T-helper 22 cell (primary cell): ENCODE results near the gene EP400.

ENCODE experiments used
- DNase-seq: peaks from one replicate; pipeline ENCODE4 v3.0.0-alpha.2; 2020; ENCODE audit warnings: low read depth

The EP400 gene

DNA sequence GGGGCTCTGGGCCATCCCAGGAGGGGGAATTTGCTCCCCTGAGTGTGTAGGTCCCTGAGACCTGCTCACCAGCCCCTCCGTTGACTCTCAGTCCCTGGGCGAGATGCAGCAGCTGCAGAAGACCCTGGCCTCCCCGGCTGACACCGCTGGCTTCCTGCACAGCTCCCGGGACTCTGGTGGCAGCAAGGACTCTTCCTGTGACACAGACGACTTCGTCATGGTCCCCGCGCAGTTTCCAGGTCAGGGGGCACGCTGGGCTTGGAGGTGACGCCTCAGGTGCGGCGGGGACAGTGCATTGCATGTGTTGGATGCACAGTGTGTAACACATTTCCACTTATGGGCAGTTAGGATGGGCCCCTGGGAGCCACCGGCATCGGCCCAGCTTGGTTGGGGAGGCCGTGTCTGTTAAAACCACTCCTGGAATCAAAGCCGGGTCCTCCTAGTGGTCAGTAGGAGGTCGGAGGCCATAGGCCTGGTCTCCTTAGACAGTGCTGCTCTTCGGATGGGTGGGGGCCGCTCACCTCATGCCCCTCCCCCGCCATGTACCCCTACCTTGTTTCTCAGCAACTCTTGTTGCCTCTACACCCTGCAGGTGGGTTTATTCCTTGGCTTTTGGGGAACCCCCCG, 37.8 kb upstream of the EP400 start:
- no peak for DNase-seq

DNA sequence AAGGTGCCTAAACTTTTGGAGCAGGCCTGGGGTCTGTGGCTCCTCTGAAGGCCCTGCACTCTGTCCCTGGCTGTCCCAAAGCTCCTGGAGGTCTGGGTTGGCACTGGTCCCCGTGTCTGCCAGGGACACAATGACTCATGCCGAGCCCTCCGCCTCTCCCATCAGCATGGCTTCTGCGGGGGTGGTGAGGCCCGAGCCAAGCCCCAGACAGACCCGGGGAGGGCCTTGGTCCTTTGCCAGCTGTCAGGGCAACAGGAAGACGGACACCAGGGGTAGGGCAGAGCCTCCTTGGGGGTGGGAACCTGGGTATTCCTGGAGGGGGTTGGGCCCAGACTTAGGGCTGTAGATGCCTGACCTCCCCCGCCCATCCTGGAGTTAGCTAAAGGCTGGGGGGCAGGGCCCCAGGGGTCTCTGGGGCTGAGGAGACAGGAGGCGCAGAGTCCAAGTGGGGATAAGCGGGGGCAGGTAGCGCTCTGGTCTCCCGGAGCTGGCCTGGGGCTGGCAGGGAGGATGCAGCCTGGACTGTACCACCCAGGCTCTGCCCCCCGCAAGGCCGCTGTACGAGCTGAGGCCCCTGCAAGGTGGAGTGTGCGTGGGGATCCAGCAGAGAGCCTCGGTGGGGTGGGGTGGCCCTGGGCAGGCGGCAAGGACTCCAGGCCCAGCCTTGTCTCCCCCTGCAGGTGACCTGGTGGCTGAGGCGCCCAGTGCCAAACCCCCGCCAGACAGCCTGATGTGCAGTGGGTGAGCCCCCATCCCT, 37.0 kb upstream of the EP400 start:
- DNase-seq: no peak

DNA sequence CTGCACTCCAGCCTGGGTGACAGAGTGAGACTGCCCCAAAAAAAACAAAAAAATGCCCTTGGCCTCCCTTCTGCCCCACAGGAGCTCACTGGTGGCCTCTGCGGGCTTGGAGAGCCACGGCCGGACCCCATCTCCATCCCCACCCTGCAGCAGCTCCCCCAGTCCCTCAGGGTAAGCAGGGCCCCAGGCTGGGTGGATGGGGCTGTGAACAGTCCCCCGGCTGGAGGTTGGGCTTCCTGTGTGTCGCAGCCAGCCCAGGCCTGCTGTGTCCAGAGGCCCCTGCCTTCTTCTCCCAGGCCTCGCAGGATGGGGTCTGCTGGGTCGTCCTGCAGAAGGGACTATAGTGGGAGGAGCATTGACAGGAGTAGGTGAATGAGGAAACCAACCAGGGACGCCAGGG, 36.1 kb upstream of the EP400 start:
- no peak for DNase-seq

DNA sequence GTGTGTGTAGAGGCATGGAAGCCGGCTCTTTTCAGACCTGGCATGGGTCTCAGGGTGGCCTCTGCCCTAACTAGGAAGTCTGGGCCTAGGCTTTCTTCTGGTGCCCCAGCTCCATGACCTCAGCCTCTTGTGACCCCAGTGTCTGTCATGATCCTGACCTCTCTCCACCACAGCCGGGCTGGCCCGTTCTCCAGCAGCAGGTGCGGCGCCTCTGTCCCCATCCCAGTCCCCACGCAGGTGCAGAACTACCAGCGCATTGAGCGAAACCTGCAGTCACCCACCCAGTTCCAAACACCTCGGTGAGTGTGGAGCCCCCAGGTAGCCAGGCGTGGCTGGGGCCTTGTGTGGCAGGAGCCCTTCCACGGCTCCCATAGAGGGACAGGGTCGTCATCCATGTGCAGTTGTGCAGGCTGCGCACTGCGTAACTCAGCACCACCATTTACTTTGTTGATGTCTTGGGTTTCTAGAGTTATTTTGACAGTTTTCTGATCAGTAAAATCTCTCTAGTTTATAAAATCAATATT, 35.5 kb upstream of the EP400 start:
- DNase-seq: no peak

DNA sequence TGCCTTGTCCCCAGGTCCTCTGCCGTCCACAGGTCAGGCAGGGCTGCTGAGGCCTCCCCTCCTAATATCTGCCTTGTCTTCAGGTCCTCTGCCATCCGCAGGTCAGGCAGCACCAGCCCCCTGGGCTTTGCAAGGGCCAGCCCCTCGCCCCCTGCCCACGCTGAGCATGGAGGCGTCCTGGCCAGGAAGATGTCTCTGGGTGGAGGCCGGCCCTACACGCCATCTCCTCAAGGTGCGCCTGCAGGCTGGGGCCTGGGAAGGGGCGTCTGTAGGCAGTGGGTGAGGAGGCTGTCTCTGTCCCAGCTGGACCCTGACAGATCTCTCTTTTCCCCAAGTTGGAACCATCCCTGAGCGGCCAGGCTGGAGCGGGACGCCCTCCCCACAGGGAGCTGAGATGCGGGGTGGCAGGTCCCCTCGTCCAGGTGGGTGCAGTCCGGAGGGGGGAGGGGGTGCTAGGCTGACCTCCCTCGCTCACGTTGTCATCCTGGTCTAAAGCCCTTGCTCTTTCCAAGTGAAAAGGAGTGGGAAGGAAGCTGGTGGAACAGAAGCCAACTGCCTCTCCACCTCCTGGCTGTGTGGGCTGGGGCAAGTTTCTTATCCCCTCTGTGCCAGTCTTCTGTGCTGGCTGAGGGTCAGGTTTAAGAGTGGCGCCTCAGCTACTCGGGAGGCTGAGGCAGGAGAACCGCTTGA, 34.6 kb upstream of the EP400 start:
- no peak for DNase-seq

DNA sequence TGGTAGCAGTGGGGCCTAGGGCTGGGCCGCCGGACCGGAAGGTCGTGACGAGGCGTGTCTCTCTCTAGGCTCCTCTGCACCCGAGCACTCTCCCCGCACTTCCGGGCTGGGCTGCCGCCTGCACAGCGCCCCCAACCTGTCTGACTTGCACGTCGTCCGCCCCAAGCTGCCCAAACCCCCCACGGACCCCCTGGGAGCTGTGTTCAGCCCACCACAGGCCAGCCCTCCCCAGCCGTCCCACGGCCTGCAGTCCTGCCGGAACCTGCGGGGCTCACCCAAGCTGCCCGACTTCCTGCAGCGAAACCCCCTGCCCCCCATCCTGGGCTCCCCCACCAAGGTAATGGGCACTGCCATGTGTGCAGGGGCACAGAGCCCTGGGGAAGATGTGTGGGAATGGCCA, 33.9 kb upstream of the EP400 start:
- DNase-seq: no peak

DNA sequence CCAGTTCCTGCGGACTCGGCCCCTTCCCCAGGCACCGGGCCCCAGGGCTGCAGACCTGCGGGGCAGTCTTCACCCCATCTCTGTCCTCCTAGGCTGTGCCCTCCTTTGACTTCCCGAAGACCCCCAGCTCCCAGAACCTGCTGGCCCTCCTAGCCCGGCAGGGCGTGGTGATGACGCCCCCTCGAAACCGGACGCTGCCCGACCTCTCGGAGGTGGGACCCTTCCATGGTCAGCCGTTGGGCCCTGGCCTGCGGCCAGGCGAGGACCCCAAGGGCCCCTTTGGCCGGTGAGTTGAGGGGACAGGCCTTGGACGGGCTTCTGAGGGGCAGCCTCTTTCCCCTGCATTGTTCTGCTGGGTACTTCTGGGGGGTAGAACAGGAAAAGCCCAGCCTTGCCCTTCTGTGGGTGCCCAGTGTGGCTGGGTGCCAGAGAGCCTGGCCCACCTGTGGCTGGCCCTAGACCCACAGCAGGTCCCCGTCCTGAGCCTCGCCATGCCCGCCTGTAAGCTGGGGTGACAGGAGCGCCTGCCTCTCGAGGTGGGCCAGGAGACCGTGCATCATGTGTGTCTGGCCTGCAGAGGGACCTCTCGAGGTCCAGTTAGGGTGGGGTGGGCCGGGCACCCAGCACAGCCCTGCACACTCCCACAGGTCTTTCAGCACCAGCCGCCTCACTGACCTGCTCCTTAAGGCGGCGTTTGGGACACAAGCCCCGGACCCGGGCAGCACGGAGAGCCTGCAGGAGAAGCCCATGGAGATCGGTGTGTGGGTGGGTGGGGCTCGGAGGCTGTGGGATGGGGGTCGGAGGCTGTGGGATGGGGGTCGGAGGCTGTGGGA, 33.2 kb upstream of the EP400 start:
- DNase-seq: no peak

DNA sequence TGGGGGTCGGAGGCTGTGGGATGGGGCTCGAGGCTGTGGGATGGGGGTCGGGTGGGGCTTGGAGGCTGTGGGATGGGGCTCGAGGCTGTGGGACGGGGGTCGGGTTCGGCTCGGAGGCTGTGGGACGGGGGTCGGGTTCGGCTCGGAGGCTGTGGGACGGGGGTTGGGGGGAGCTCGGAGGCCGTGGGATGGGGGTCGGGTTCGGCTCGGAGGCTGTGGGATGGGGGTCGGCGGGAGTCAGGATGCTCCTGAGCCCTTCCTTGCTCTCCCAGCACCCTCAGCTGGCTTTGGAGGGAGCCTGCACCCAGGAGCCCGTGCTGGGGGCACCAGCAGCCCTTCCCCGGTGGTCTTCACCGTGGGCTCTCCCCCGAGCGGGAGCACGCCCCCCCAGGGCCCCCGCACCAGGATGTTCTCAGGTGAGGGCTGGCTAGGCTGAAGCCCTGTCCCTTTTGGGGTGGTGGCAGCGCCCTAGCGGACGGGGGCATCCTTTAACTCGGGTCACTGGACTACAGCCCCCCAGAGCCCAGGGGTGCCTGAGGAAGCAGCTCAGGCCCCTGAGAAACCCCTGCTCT, 32.5 kb upstream of the EP400 start:
- DNase-seq: no peak

DNA sequence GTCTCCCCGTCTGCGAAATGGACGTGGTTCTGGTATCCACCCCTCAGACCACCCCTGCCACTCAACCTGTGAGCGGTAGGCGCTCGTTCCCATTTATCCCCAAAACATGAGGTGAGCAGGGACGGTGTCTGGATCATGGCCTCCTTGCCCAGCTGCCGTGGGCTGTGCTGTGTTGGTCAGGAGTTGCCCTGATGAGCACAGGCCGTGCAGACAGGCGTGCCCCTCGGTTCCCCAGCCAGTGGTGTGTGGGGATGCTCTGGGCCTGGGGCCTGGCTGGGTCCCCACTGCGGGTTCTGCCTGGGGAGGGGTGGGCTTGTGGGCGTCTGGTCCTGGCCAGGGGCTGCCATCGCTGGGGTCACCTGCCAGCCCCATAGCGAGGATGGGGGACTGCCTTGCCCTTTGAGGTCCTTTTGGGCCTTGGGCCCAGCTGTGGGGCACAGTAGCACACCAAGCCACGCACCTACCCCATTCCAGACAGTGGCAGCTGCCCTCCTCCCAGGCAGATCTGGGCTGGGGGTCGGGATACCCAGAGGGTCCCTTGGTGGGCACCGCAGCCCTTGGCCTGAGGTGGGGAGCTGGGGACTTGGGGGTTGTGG, 31.9 kb upstream of the EP400 start:
- no peak for DNase-seq

DNA sequence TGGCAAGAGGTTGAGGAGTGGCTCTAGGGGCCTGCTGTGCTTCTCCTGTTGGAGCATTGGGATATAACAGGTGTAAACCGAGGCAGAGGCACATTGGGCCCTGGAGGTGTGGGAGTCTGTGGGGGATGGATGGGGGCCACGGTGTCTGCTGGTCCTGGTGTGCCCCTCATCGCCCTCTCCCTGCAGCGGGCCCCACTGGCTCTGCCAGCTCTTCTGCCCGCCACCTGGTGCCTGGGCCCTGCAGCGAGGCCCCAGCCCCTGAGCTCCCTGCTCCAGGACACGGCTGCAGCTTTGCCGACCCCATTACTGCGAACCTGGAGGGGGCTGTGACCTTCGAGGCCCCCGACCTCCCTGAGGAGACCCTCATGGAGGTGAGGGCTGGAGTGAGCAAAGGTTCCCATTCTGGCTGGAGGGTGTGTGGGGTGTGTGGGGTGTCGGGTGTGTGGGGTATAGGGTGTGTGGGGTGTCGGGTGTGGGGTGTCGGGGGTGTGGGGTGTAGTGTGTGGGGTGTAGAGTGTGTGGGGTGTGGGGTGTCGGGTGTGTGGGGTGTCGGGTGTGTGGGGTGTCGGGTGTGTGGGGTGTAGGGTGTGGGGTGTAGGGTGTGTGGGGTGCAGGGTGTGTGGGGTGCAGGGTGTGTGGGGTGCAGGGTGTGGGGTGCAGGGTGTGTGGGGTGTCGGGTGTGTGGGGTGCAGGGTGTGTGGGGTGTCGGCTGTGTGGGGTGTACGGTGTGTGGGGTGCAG, 31.3 kb upstream of the EP400 start:
- no peak for DNase-seq

DNA sequence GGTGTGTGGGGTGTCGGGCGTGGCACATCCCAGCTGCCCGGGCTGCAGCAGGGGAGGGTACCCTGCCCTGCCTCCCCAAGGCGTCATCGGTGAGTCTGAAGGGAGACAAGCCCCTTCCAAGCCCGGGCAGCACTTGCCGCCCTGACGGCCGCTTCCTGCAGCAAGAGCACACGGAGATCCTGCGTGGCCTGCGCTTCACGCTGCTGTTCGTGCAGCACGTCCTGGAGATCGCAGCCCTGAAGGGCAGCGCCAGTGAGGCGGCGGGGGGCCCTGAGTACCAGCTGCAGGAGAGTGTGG, 30.7 kb upstream of the EP400 start:
- no peak for DNase-seq

DNA sequence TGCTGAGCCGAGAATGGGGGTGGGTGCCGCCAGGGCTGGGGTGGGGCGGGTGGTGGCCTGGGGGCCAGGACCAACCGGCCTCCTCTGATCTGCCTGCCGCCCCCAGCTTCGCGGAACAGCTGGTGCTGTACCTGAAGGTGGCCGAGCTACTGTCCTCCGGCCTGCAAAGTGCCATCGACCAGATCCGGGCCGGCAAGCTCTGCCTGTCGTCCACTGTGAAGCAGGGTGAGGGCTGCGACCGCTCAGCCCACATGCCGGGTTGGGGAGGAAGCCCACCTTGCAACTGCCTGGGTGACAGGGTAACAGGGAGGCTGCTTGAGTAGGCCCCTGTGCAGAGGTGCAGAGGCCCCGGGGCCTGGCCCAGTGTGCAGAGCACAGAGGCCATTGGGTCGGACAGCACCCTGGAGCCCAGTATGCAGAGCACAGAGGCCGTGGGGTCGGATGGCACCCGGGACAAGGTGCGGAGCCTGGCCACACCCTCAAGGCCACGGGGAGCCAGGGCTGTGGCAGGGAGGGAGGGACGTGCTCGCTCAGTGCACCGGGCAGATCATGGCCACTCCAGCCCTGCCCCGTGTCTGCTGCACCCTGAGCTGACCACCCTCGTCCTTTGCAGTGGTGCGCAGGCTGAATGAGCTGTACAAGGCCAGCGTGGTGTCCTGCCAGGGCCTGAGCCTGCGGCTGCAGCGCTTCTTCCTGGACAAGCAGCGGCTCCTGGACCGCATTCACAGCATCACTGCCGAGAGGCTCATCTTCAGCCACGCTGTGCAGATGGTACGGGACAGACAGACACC, 30.2 kb upstream of the EP400 start:
- no peak for DNase-seq

DNA sequence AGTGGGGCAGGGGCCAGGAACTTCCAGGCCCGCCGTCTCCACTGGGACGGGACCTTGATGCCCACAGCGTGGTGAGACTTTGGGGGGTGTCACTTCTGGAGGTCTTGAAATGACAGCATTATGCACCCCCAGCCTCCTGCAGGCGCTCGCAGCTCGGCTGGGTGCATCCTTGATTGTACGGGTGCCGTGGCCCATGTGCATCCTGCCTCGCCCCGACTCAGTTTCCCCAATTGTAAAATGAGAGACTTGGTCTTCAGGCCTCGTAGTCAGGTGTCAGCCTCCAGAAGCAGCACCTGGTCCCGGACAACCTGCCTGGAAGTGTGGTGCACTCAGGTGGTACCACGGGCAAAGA, 29.6 kb upstream of the EP400 start:
- DNase-seq: no peak

DNA sequence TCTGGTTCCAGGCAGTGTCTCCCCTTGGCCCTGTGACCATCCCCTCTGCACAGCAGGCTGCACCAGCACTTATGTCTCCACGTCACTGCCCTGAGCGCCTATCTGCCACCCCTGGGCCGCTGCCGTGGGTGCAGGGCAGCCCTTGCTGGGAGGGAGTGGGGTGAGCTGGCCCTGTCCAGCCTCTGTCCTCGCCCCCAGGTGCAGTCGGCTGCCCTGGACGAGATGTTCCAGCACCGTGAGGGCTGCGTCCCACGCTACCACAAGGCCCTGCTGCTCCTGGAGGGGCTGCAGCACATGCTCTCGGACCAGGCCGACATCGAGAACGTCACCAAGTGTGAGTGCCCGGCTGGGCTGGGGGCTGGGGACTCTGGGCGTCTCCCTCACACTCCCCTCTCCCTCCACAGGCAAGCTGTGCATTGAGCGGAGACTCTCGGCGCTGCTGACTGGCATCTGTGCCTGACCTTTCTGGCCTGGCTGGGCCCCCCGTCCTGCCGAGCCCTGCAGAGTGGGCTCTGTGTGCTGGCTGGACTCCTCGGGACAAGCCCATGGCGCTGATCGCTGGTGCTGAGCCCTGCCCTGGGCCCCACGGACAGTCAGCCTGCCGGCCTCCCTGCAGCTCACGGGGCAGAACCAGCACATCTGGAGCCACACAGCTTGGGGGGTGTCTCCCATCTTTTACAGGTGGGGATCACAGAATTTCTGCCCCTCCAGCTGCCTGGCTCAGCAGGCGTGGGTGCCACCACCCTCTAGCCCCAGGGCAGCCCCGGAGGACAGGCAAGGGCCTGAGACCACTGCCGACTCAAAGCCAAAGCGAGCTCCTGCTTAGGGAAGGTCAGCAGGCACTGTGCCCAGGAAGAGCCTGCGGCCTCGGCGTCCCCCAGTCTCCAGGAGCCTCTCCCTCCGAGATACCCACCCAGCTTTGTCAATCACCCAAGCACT, 28.6 kb upstream of the EP400 start:
- DNase-seq: no peak

DNA sequence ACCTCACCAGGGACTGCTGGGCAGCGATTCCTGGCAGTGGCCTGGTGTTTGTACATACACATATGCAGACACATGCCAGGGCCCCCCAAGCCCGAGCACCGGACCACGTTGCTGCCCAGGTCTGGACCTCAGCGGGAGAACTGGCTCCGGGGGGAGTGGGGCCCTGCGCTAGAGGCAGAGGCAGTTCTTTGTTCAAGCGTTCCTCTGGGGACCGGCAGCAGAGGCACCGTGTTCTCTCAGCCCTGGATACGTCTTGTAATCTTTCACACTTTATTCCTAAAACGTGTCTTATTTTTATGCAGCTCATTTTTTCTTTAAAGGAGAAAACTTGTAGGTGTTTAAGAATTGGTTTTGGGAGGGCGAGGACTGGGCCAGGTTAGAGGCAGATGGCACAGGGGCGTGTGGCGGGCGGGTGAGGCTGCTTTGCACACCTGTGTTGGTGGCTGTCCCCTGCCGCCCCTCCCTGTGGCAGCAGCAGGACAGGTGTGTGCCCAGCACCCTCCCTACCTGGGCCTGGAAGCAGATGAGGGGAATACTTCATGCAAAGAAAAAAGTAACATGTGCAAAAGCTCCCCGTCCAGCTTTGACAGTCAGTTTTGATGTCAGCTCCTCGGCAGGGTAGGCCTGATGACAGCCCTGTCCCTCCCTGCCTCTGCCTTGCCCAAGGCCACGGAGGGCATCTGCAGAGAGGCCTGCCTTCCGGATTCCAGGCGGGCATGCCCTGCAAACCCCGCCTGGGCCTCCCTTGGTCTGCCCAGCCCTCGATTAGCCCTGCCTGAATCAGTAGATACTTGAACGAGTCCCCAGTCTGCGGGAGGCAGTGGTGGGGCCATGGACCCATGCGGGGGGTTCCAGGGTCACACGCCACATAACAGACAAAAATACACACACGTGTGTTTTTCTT, 27.6 kb upstream of the EP400 start:
- no peak for DNase-seq

DNA sequence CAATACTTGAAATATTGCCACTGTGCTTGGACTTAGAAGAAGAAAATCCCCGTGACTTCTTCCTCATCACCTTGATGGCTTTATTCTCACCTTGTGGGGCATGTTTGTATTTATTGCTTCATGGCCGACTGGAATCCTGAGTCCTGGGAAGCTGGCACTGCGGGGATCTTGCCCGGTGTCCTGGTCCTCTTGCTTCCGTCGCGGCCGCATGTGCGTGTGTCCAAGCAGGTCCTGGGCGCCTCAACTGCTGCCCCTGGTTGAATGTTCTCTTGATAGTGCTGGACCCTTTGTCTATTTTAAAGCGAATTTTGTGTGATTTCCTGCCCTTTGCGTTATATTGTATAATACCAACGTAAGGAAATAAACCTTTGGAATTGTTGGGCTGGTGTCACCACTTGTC, 27.0 kb upstream of the EP400 start:
- DNase-seq: no peak

DNA sequence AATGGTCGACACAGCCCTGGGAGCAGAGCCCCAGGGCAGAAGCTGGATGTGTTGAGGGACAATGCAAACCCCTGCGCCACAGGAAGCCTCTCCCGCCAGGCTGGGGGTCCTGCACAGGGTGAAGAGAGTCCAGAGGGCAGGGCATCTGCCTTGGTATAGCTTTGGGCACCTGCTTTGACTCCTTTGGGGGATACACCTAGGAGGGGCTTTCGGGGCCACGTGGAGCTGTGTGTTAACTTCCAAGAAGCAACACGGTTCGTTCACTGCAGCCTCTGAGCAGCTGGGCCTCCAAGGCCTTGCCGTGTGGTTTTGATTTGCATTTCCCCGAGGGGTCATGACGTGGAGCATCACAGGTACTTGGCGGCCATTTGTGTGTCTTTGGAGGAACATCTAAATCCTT, 26.5 kb upstream of the EP400 start:
- no peak for DNase-seq
